C4-2B (cell line): Measurements from ENCODE around the gene GIT1.

ENCODE experiments used
- CTCF ChIP-seq: fragments of 450-650 bp; conservative IDR thresholded peaks from 2 replicates; pipeline ENCODE4 v1.5.1; 2017; ENCODE audit warnings: mild to moderate bottlenecking
- ZFX ChIP-seq: fragments of 450-650 bp; IDR thresholded peaks from 2 replicates; pipeline ENCODE4 v1.6.1; 2017

- TF ChIP-seq CTCF = no peak
- TF ChIP-seq ZFX = no peak
Measured at GRCh38 chr17:29573871-29574731, 15.3 kb downstream of the GIT1 start.
